Osteoblast (primary cell): ENCODE measurements around the gene IFNAR2. TPM values are rescaled to one million over a fixed set of nuclear protein-coding genes. Genes with fewer than 3 reads are reported as not detected.
"Not testable (repeated sequence)": the region's sequence is repeated elsewhere in the genome, so short reads cannot be mapped to it uniquely, and the experiment has no call there.

Experiments
- DNase-seq: peaks from one replicate; pipeline ENCODE4 v3.0.0; 2011; ENCODE audit warnings: low spot score, mixed read lengths; ENCODE audit not compliant: insufficient read length; ENCODE audit errors: missing footprints
- H2AFZ ChIP-seq: 2 replicates; pipeline ENCODE4 v1.6.0; 2011; ENCODE audit warnings: mild to moderate bottlenecking, low read length
- H3K27ac ChIP-seq: 2 replicates; pipeline ENCODE4 v1.5.1; 2011; ENCODE audit warnings: mild to moderate bottlenecking, low read depth, low read length, moderate library complexity
- H3K27me3 ChIP-seq: 2 replicates; pipeline ENCODE4 v1.6.0; 2012; ENCODE audit warnings: mild to moderate bottlenecking, control low read depth, inconsistent platforms, low read length, moderate library complexity; ENCODE audit not compliant: insufficient read depth
- H3K36me3 ChIP-seq: 2 replicates; pipeline ENCODE4 v1.5.1; 2011; ENCODE audit warnings: mild to moderate bottlenecking, low read length, control low read depth, moderate library complexity; ENCODE audit not compliant: insufficient read depth
- H3K4me1 ChIP-seq: 2 replicates; pipeline ENCODE4 v1.5.1; 2011; ENCODE audit warnings: mild to moderate bottlenecking, low read length, control low read depth, moderate library complexity; ENCODE audit not compliant: insufficient read depth
- H3K4me2 ChIP-seq: 2 replicates; pipeline ENCODE4 v1.6.0; 2011; ENCODE audit warnings: mild to moderate bottlenecking, low read length; ENCODE audit not compliant: insufficient read depth
- H3K4me3 ChIP-seq: fragments of 200-600 bp; sonication (generic); 3 replicates; pipeline ENCODE4 v1.5.1; 2012; ENCODE audit warnings: mild to moderate bottlenecking, low read length, inconsistent platforms; ENCODE audit not compliant: insufficient read depth
- H3K79me2 ChIP-seq: 2 replicates; pipeline ENCODE4 v1.6.0; 2012; ENCODE audit warnings: mild to moderate bottlenecking, low read length, control low read depth, inconsistent platforms; ENCODE audit not compliant: insufficient read depth
- H3K9me3 ChIP-seq: 2 replicates; pipeline ENCODE4 v1.5.1; 2011; ENCODE audit warnings: low read depth, low read length, control low read depth
- H4K20me1 ChIP-seq: 2 replicates; pipeline ENCODE4 v1.6.0; 2012; ENCODE audit warnings: mild to moderate bottlenecking, low read length, control low read depth; ENCODE audit not compliant: insufficient read depth
- CTCF ChIP-seq: IDR thresholded peaks from 2 replicates; pipeline ENCODE4 v1.5.1; 2011; ENCODE audit warnings: mild to moderate bottlenecking, low read depth, low read length, moderate library complexity; ENCODE audit errors: extremely low read depth
- total RNA-seq: library from RNA; depleted of rRNA; stranded (reverse); fragments of >200 nt; gene quantifications from 2 replicates; pipeline ENCODE4 v1.2.3, GENCODE V29; 2012

The IFNAR2 gene
- total RNA-seq, 1 donor, result 4.0 TPM

GRCh38 chr21:33247599-33247998 is 17.9 kb downstream of the IFNAR2 start:
- H3K4me1 ChIP-seq, result no peaks in the 10 kb centered on the region
- no peak overlapping the region for H3K4me3 ChIP-seq
- H3K79me2 ChIP-seq, result no peaks in the 10 kb centered on the region
- H2AFZ ChIP-seq, result no peak overlapping the region
- H3K36me3 ChIP-seq, result peaks cover 38% of the 10 kb centered on the region
- DNase-seq, result no peak
- no peak overlapping the region for H3K4me2 ChIP-seq
- H3K27ac ChIP-seq, result no peak overlapping the region
- no peak for TF ChIP-seq CTCF
- H3K27me3 ChIP-seq, result no peaks in the 10 kb centered on the region
- H3K9me3 ChIP-seq, result no peaks in the 10 kb centered on the region
- H4K20me1 ChIP-seq, result no peaks in the 10 kb centered on the region

GRCh38 chr21:33249331-33250002 is 19.7 kb downstream of the IFNAR2 start:
- H3K9me3 ChIP-seq, result no peaks in the 10 kb centered on the region
- H3K79me2 ChIP-seq, result no peaks in the 10 kb centered on the region
- H3K36me3 ChIP-seq, result peaks cover 50% of the 10 kb centered on the region
- no peak overlapping the region for H3K4me2 ChIP-seq
- H3K27me3 ChIP-seq, result no peaks in the 10 kb centered on the region
- TF ChIP-seq CTCF, result no peak
- no peaks in the 10 kb centered on the region for H4K20me1 ChIP-seq
- no peak overlapping the region for H2AFZ ChIP-seq
- H3K4me3 ChIP-seq, result no peak overlapping the region
- H3K27ac ChIP-seq, result no peak overlapping the region
- no peak for DNase-seq
- H3K4me1 ChIP-seq, result no peaks in the 10 kb centered on the region

DNA sequence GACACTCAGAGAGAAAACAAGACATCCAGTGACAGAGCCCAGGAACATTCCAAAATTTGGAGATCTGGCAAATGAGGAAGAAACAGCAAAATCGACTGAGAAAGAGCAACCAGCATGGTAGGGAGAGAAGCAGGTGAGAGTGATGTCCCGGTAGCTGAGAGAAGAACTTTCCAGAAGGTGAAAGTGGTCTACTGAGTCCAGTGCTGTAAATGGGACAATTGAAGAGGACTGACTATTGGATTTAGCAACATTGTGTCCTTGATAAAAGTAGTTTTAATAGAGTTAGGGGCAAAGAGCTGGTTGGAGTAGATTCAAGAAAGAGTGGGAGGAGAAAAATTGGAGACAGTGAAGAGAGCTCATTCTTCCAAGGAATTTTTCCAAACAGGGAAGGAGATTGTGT is 21.4 kb downstream of the IFNAR2 start:
- Histone ChIP-seq H3K27ac (no peak overlapping the region), H3K36me3 (peaks cover 62% of the 10 kb centered on the region), H3K79me2 (no peaks in the 10 kb centered on the region), H3K27me3 (no peaks in the 10 kb centered on the region), H3K4me3 (no peak overlapping the region), H4K20me1 (no peaks in the 10 kb centered on the region), H2AFZ (no peak overlapping the region), H3K4me1 (no peaks in the 10 kb centered on the region), H3K9me3 (no peaks in the 10 kb centered on the region), H3K4me2 (no peak overlapping the region)
- no peak for TF ChIP-seq CTCF
- DNase-seq, result no peak

DNA sequence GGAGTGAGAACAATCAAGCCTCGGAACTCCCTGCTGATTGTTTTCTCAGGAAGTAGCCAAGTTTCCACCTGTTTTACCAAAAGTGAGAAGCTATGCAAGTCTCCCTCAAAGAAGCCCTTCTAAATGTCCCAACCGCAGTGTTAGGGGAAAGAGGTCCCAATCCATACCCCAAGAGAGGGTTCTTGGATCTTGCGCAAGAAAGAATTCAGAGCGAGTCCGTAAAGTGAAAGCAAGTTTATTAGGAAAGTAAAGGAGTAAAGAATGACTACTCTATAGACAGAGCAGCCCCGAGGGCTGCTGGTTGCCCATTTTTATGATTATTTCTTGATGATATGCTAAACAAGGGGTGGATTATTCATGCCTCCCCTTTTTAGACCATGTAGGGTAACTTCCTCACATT is 23.6 kb downstream of the IFNAR2 start:
- not testable (repeated sequence) for H2AFZ ChIP-seq, H3K4me2 ChIP-seq, H3K9me3 ChIP-seq, H3K4me3 ChIP-seq, H4K20me1 ChIP-seq, DNase-seq, H3K27ac ChIP-seq, H3K27me3 ChIP-seq, H3K79me2 ChIP-seq, H3K4me1 ChIP-seq
- peaks cover 57% of the 10 kb centered on the region for H3K36me3 ChIP-seq
